Suprapubic skin (tissue), 4 donors: ENCODE measurements around the gene SCUBE2. TPM values are rescaled to one million over a fixed set of nuclear protein-coding genes. Genes with fewer than 3 reads are reported as not detected.
"Not testable (repeated sequence)": the region's sequence is repeated elsewhere in the genome, so short reads cannot be mapped to it uniquely, and the experiment has no call there.

Experiments used
- DNase-seq, 2 donors: peaks; one replicate each; pipeline ENCODE4 v3.0.0-alpha.2; 2019; ENCODE audit warnings: low spot score in 2 of 2
- H3K27ac ChIP-seq: fragments of 200-600 bp; sonication (generic); one replicate; pipeline ENCODE4 v1.5.1; 2019
- H3K27me3 ChIP-seq: fragments of 200-600 bp; sonication (generic); one replicate; pipeline ENCODE4 v1.5.1; 2019
- H3K36me3 ChIP-seq: fragments of 200-600 bp; sonication (generic); one replicate; pipeline ENCODE4 v1.5.1; 2019
- H3K4me1 ChIP-seq: fragments of 200-600 bp; sonication (generic); one replicate; pipeline ENCODE4 v1.5.1; 2019
- H3K4me3 ChIP-seq: fragments of 200-600 bp; sonication (generic); one replicate; pipeline ENCODE4 v1.5.1; 2019; ENCODE audit warnings: mild to moderate bottlenecking
- H3K9me3 ChIP-seq: fragments of 200-600 bp; sonication (generic); one replicate; pipeline ENCODE4 v1.5.1; 2019
- EP300 ChIP-seq: sonication (generic); formaldehyde crosslinking; IDR thresholded peaks from one replicate; pipeline ENCODE4 v1.6.1; 2017; ENCODE audit warnings: antibody characterized with exemption
- POLR2A ChIP-seq, 2 donors: fragments of 450-650 bp; IDR thresholded peaks; one replicate each; pipeline ENCODE4 v1.6.1; 2017; ENCODE audit warnings: antibody characterized with exemption in 2 of 2, mild to moderate bottlenecking in 2 of 2, moderate library complexity in 2 of 2
- POLR2AphosphoS5 ChIP-seq, 3 donors: sonication (generic); formaldehyde crosslinking; IDR thresholded peaks; one replicate each; pipeline ENCODE4 v1.6.1; 2017; ENCODE audit warnings: antibody characterized with exemption in 3 of 3
- WGBS: methylation state at CpG from one replicate; pipeline ENCODE4 v1.1.5; 2018; 5-methylcytosine and 5-hydroxymethylcytosine counted together
- total RNA-seq, 4 donors: library from RNA; depleted of rRNA; stranded (reverse); fragments of >200 nt; gene quantifications; one replicate each; pipeline ENCODE4 v1.1.0, GENCODE V29; 2016
- TF ChIP-seq, protein P1 (sequence below), 2 donors: fragments of 200-600 bp in 1 of 2; fragments of 450-650 bp in 1 of 2; sonication (generic) in 1 of 2; IDR thresholded peaks; one replicate each; pipeline ENCODE4 v1.5.1; 2016 to 2019; ENCODE audit warnings: antibody characterized with exemption in 2 of 2, mild to moderate bottlenecking in 1 of 2, moderate library complexity in 1 of 2

Gene SCUBE2
- total RNA-seq, 4 donors from 2014 or later: 3.8 to 36.0 (median 24.1) TPM

DNA sequence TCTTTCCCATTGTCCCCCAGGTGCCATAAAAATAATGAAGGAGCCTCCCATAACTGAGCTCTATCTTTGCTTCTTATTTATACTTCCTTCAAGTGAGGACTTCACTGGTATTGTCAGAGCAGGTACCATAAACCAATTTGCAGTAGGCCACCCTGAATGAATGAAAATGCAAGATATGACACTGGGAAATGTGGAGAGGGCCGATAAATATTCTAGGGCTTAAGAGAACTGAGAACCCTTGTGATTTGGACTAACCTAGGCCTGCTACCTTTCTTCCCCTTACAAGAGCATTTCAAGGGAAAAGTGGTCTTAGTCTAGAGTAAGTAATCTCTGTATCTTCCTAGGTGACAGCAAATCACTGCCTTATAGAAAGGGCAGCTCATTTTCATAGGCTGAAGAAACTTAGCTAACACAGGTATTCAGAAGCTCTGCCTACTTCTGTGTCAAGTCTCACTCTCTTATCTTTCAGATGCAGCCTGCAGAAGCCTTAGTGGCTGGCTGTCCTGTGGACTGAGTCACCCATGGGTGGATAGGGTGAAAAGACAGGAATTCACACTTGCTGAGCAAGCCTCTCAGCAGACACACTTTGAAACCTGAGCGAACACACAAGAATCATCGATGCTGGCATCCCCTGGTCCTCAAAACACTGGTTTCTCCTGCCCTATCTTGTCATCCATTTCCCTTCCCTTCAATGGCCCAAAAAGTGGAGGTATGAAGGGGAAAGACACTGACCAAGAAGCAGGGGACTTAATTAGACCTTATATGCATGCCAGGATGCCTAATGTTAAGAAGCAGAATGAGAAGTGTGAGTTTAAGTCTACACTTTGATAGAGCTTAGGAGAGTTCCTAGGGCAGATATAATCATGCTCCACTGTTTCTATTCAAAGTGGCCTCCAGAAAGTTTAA is 102.8 kb downstream of the SCUBE2 start:
- no peak overlapping the region for H3K4me3 ChIP-seq
- 56% methylated on average over 3 of the region's 3 CpGs for WGBS
- no peak for TF ChIP-seq POLR2AphosphoS5 (IDR thresholded peaks at IDR 0.05)
- TF ChIP-seq, protein P1, sequence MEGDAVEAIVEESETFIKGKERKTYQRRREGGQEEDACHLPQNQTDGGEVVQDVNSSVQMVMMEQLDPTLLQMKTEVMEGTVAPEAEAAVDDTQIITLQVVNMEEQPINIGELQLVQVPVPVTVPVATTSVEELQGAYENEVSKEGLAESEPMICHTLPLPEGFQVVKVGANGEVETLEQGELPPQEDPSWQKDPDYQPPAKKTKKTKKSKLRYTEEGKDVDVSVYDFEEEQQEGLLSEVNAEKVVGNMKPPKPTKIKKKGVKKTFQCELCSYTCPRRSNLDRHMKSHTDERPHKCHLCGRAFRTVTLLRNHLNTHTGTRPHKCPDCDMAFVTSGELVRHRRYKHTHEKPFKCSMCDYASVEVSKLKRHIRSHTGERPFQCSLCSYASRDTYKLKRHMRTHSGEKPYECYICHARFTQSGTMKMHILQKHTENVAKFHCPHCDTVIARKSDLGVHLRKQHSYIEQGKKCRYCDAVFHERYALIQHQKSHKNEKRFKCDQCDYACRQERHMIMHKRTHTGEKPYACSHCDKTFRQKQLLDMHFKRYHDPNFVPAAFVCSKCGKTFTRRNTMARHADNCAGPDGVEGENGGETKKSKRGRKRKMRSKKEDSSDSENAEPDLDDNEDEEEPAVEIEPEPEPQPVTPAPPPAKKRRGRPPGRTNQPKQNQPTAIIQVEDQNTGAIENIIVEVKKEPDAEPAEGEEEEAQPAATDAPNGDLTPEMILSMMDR (IDR thresholded peaks at IDR 0.05): no peak
- no peak for TF ChIP-seq POLR2A (IDR thresholded peaks at IDR 0.05)
- TF ChIP-seq EP300: no peak
- no peak overlapping the region for H3K27ac ChIP-seq
- DNase-seq: no peak
- H3K9me3 ChIP-seq: no peaks in the 10 kb centered on the region
- H3K36me3 ChIP-seq: no peaks in the 10 kb centered on the region
- H3K27me3 ChIP-seq: no peaks in the 10 kb centered on the region
- H3K4me1 ChIP-seq: no peaks in the 10 kb centered on the region

DNA sequence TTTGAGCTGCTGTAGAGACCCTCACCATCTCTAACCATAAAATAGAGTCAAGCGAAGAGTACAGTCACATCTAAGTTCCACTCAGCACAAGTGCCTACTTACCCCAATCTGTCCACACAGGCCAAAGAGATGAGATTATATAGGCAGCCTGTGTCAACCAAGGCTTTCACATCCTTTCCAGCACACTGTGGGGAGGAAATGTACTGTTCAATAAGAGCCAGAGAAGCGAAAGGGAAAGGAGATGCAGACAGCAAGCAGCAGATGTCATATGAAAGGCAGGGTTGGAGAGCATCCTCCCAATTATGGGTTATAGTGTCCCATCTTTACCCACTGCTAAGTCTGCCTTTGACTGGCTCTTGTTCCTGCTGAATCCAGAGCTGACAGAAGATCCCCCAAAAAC is 104.0 kb downstream of the SCUBE2 start:
- H3K4me1 ChIP-seq: no peaks in the 10 kb centered on the region
- DNase-seq: no peak
- no peak overlapping the region for H3K4me3 ChIP-seq
- no peak overlapping the region for H3K27ac ChIP-seq
- WGBS: 85% methylated on average over 2 of the region's 2 CpGs
- H3K27me3 ChIP-seq: no peaks in the 10 kb centered on the region
- TF ChIP-seq, protein P1 (IDR thresholded peaks at IDR 0.05): no peak
- TF ChIP-seq EP300 (no peak), POLR2A (IDR thresholded peaks at IDR 0.05) (no peak), POLR2AphosphoS5 (IDR thresholded peaks at IDR 0.05) (no peak)
- no peaks in the 10 kb centered on the region for H3K9me3 ChIP-seq
- H3K36me3 ChIP-seq: no peaks in the 10 kb centered on the region

DNA sequence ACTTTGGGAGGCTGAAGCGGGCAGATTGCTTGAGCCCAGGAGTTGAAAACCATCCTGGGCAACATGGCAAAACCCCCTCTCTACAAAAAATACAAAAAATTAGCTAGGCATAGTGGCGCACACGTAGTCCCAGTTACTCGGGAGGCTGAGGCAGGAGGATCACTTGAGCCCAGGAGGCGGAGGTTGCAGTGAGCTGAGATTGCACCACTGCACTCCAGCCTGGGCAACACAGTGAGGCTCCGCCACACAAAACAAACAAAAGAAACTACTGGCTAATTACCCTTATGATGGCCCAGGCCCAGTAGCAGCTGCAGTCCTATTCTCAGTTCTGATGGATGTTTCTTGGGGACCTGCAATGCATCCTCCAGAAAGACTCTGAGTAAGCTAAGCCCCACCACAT is 104.6 kb downstream of the SCUBE2 start:
- WGBS: 96% methylated on average over 6 of the region's 6 CpGs
- H3K36me3 ChIP-seq, H3K4me3 ChIP-seq, H3K27ac ChIP-seq, DNase-seq, H3K27me3 ChIP-seq, H3K4me1 ChIP-seq, H3K9me3 ChIP-seq: not testable (repeated sequence)

DNA sequence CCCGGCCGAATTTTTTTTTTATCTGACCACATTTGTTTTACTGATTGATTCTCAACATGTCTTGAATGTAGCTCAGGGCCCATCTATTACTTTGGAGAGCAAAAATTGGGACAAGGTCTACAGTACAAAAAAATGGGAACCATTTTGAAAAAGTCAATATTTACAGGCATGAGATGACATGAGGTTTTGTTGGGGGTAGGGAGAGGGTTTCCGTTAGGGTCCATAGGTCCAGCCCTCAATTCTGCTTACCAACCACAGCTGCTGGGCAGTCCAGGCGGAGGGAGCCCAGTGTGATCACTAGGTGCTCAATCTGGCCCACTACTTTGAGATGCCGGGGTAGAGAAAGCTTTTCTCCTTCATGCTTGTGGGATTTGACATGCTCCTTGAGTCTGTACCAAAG is 105.9 kb downstream of the SCUBE2 start:
- H3K4me3 ChIP-seq: no peak overlapping the region
- H3K4me1 ChIP-seq: no peaks in the 10 kb centered on the region
- no peak overlapping the region for H3K27ac ChIP-seq
- H3K27me3 ChIP-seq: no peaks in the 10 kb centered on the region
- DNase-seq: no peak
- H3K36me3 ChIP-seq: no peaks in the 10 kb centered on the region
- WGBS: 94% methylated on average over 5 of the region's 5 CpGs
- no peaks in the 10 kb centered on the region for H3K9me3 ChIP-seq
- TF ChIP-seq EP300 (no peak), POLR2A (IDR thresholded peaks at IDR 0.05) (no peak), POLR2AphosphoS5 (IDR thresholded peaks at IDR 0.05) (no peak)
- TF ChIP-seq, protein P1 (IDR thresholded peaks at IDR 0.05): no peak

DNA sequence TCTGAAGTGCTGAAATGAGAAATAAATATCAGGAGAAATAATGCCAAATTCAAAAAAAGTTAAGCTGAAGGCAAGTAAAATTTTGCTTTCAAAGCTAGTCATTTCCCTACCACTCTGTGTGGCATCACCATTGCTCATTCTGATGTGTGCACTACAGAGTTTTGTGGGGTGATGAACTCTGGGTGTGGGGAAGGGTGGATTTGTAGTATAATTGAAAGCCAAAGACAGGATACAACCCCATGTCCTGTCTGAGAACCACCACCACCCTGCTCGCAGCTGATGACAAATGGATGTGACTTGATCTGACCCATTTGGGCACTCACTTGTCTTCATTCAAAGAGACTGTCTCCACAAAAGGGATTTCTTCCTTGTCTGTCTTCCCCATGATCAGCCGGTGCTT is 107.8 kb downstream of the SCUBE2 start:
- H3K9me3 ChIP-seq: no peaks in the 10 kb centered on the region
- DNase-seq: no peak
- TF ChIP-seq POLR2A (IDR thresholded peaks at IDR 0.05) (no peak), EP300 (no peak), POLR2AphosphoS5 (IDR thresholded peaks at IDR 0.05) (no peak)
- TF ChIP-seq, protein P1 (IDR thresholded peaks at IDR 0.05): no peak
- no peaks in the 10 kb centered on the region for H3K4me1 ChIP-seq
- H3K4me3 ChIP-seq: no peak overlapping the region
- H3K36me3 ChIP-seq: no peaks in the 10 kb centered on the region
- WGBS: 75% methylated on average over 2 of the region's 2 CpGs
- no peaks in the 10 kb centered on the region for H3K27me3 ChIP-seq
- H3K27ac ChIP-seq: no peak overlapping the region
